A549 (cell line): ENCODE results near the gene MRPL34. TPM values are rescaled to one million over a fixed set of nuclear protein-coding genes. Genes with fewer than 3 reads are reported as not detected.
A peak's percentile ranks its signal among the peaks of the same experiment; 100 is the strongest.
"Not testable (repeated sequence)": the region's sequence is repeated elsewhere in the genome, so short reads cannot be mapped to it uniquely, and the experiment has no call there.

Source experiments
- ATAC-seq, 2 experiments: fragments of 200-7000 bp in 1 of 2; fragments of >200 bp in 1 of 2; cut with Nextera tagmentation in 1 of 2; cut with Tn5 transposase in 1 of 2; 3 replicates each; pipeline versions ENCODE4 v1.8.0 to v1.9.1; 2018 to 2020; ENCODE audit warnings: mild to moderate bottlenecking in 1 of 2, moderate library complexity in 1 of 2
- CTCF ChIA-PET: fragments of 300-600 bp; sonication (Branson Sonifier 250); formaldehyde crosslinking; extraction: SDS; loops from one replicate; lab custom pipeline; 2021; ENCODE audit warnings: antibody characterized with exemption, inconsistent platforms; lab: Yijun Ruan, JAX
- POLR2A ChIA-PET: fragments of 350-600 bp; formaldehyde crosslinking; extraction: SDS; loops from one replicate; lab custom pipeline; 2021; ENCODE audit warnings: antibody characterized with exemption, inconsistent platforms; lab: Yijun Ruan, JAX
- DNase-seq, 2 experiments: peaks; one replicate each; pipeline versions ENCODE4 v3.0.0 to v3.0.0-alpha.2; 2011 to 2016; ENCODE audit warnings: low read depth in 1 of 2, low spot score in 1 of 2
- FAIRE-seq: peaks from 2 replicates; lab custom pipeline; 2011; peaks lifted over from hg19 to GRCh38; lab: Jason Lieb, UNC
- H3K27ac ChIP-seq, 2 experiments: fragments of >200 bp; sonication (Bioruptor Twin); formaldehyde crosslinking; 3 replicates each; pipeline ENCODE4 v1.5.1; 2016 to 2017
- H3K4me1 ChIP-seq: fragments of >200 bp; sonication (Bioruptor Twin); formaldehyde crosslinking; 3 replicates; pipeline ENCODE4 v1.6.1; 2016
- H3K4me2 ChIP-seq: fragments of >200 bp; sonication (Bioruptor Twin); formaldehyde crosslinking; 3 replicates; pipeline ENCODE4 v1.6.1; 2016
- H3K4me3 ChIP-seq: fragments of >200 bp; sonication (Bioruptor Twin); formaldehyde crosslinking; 3 replicates; pipeline ENCODE4 v1.5.1; 2016
- H3K9me3 ChIP-seq: fragments of >200 bp; sonication (Bioruptor Twin); formaldehyde crosslinking; 3 replicates; pipeline ENCODE4 v1.6.1; 2016
- CBX2 ChIP-seq: fragments of 200-600 bp; sonication (generic); IDR thresholded peaks from 2 replicates; pipeline ENCODE4 v1.6.1; 2016; ENCODE audit warnings: low read depth, mild to moderate bottlenecking, borderline replicate concordance
- EHF ChIP-seq: fragments of 250-450 bp; sonication (Bioruptor Pico); IDR thresholded peaks from 2 replicates; pipeline ENCODE4 v1.5.0; 2020; ENCODE audit warnings: mild to moderate bottlenecking
- EP300 ChIP-seq, 2 experiments: fragments of >200 bp; sonication (Bioruptor Twin); formaldehyde crosslinking; IDR thresholded peaks; 2 replicates in 1 of 2; 3 replicates in 1 of 2; pipeline ENCODE4 v1.6.1; 2016 to 2017
- FOXS1 ChIP-seq: fragments of 250-450 bp; sonication (Bioruptor Pico); IDR thresholded peaks from 2 replicates; pipeline ENCODE4 v1.5.0; 2020; ENCODE audit warnings: mild to moderate bottlenecking, moderate library complexity
- GATA3 ChIP-seq: IDR thresholded peaks from 2 replicates; pipeline ENCODE4 v1.6.1; 2012; ENCODE audit warnings: borderline replicate concordance
- HEYL ChIP-seq: fragments of 250-450 bp; sonication (Bioruptor Pico); IDR thresholded peaks from 2 replicates; pipeline ENCODE4 v1.8.0; 2021; ENCODE audit warnings: mild to moderate bottlenecking, moderate library complexity
- KDM5A ChIP-seq: fragments of 200-600 bp; sonication (generic); IDR thresholded peaks from 2 replicates; pipeline ENCODE4 v1.6.1; 2016; ENCODE audit warnings: antibody characterized with exemption, mild to moderate bottlenecking
- MAFK ChIP-seq: fragments of 450-650 bp; IDR thresholded peaks from 2 replicates; pipeline ENCODE4 v1.6.1; 2014; ENCODE audit not compliant: partially characterized antibody
- MAX ChIP-seq: IDR thresholded peaks from 2 replicates; pipeline ENCODE4 v1.6.1; 2012
- MYC ChIP-seq: IDR thresholded peaks from 2 replicates; pipeline ENCODE4 v1.6.1; 2012; ENCODE audit warnings: mild to moderate bottlenecking, inconsistent platforms, low read length, improper control_type of control experiment, borderline replicate concordance
- RAD21 ChIP-seq, 2 experiments: fragments of >200 bp in 1 of 2; sonication (Bioruptor Twin) in 1 of 2; formaldehyde crosslinking in 1 of 2; IDR thresholded peaks in 1 of 2; conservative IDR thresholded peaks in 1 of 2; 2 replicates in 1 of 2; 3 replicates in 1 of 2; pipeline ENCODE4 v1.6.1; 2012 to 2018; ENCODE audit warnings: inconsistent platforms in 1 of 2
- RFX5 ChIP-seq: fragments of 450-650 bp; IDR thresholded peaks from 2 replicates; pipeline ENCODE4 v1.7.1; 2014; ENCODE audit warnings: antibody characterized with exemption, mild to moderate bottlenecking, moderate library complexity
- SREBF2 ChIP-seq: fragments of 450-650 bp; IDR thresholded peaks from 2 replicates; pipeline ENCODE4 v1.6.1; 2014; ENCODE audit warnings: mild to moderate bottlenecking, moderate library complexity
- TFCP2L1 ChIP-seq: fragments of 250-450 bp; sonication (Bioruptor Pico); IDR thresholded peaks from 2 replicates; pipeline ENCODE4 v1.5.0; 2021; ENCODE audit warnings: mild to moderate bottlenecking
- TP53 ChIP-seq: fragments of 250-450 bp; sonication (Bioruptor Pico); IDR thresholded peaks from 2 replicates; pipeline ENCODE4 v1.5.0; 2021; ENCODE audit warnings: mild to moderate bottlenecking, moderate library complexity
- ZNF302 ChIP-seq: fragments of 250-450 bp; sonication (Bioruptor Pico); IDR thresholded peaks from 2 replicates; pipeline ENCODE4 v1.9.0; 2021; ENCODE audit warnings: inconsistent platforms, mild to moderate bottlenecking, moderate library complexity
- WGBS: methylation state at CpG from one replicate; pipeline ENCODE4 v1.1.6; 2017; ENCODE audit errors: missing lambda C conversion rate; 5-methylcytosine and 5-hydroxymethylcytosine counted together
- polyA plus RNA-seq, 4 experiments: library from polyadenylated mRNA; depleted of rRNA in 3 of 4; stranded (reverse); fragments of >200 nt; fragmentation: RNase III in 1 of 4; extraction: RNeasy Plus Mini Kit Qiagen cat#74134 plus additional on column Dnase treatment in 1 of 4; gene quantifications; 2 replicates in 3 of 4; 3 replicates in 1 of 4; pipeline ENCODE4 v1.2.3, GENCODE V29; 2011 to 2017
- TF ChIP-seq, protein P1 (sequence below): fragments of 450-650 bp; IDR thresholded peaks from 2 replicates; pipeline ENCODE4 v1.6.1; 2014; ENCODE audit warnings: antibody characterized with exemption
- TF ChIP-seq, protein P2 (sequence below): fragments of >200 bp; sonication (Bioruptor Twin); formaldehyde crosslinking; IDR thresholded peaks from 3 replicates; pipeline ENCODE4 v1.6.1; 2016

MRPL34 gene
- polyA plus RNA-seq, 2 of the 4 experiments (the other 2 are of a cell fraction), result 28.1 to 56.1 TPM

DNA sequence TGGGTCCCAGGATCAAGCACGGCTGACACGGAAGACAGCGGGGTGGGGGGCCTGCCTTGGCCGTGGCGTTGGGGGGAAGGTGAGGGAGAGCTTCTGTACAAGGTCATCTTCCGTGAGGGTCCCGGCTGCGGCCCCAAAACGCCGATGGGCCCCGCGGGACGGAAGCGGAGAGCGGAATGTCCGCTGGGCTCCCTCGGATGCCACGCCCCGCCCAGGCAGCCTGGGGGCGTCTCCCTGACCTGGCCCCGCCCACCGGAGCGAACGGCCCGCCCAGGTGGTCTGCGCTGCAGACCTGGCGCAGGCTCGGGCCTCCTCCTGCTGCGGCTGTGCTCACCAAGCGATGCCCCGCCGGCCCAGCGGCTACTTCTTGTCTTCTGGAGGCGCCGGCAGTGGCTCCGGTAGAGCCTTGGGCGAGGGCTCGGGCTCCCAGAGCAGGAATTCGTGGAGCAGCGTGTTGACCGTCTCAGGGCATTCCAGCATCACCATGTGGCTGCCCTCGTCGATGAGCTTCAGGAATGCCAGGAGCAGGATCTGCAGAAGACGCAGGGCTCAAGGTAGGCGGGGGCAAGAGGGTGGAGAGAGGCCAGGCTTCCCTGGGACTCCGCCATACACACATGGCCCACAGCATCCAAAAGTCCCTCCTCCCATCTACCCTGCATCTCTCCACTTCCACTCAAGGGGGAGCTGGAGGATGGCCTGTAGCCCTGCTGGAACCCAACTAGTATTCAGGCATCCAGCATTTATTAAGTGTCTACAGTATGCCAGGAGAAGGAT, 13.2 kb upstream of the MRPL34 start (continued):
- TF ChIP-seq MAX (peak; percentile 95), KDM5A (no peak), MYC (peak; percentile 19; the same call in 1 of the 2 replicates), MAFK (no peak)

DNA sequence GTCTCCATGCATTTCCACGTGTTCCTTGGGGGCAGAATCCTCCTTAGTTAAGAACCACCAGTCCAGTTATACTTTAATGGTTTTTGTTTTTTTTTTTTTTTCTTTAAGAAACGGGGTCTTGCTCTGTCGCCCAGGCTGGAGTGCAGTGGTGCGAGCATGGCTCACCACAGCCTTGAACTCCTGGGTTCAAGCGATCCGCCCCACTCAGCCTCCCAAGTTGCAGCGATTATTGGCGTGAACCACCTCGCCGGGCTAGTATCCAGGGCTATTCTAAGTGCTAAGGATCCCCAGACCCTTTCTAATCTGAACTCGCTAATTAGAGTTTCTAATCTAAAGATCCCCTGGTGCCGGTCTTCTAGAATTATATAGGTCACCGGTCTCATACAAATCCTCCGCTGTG, 12.1 kb upstream of the MRPL34 start:
- ChIA-PET POLR2A (interaction anchor here (0.6 to 1.4 kb wide), 3 partner anchors 11 to 27 kb away, joined by 3 to 15 read pairs (median 5); partner anchors contain the start of genes BABAM1 and MRPL34), CTCF (interaction anchor here (0.7 to 9.0 kb wide), 11 partner anchors 9 to 471 kb away, joined by 3 to 98 read pairs (median 3); partner anchors contain the start of genes ABHD8, ANKLE1, DDA1 and MRPL34)
- peak overlapping the region; percentile 87 to 89; a peak in 4 of 6 replicates for H3K27ac ChIP-seq
- TF ChIP-seq EHF (CRISPR knock-in tag) (no peak), GATA3 (no peak), RFX5 (no peak), TP53 (no peak), EP300 (IDR thresholded peaks at IDR 0.05) (no peak), RAD21 (conservative IDR thresholded peaks at IDR 0.05 in 1 of 2, IDR thresholded peaks at IDR 0.05 in 1 of 2) (no peak), CBX2 (no peak), HEYL (no peak)
- 0 out of 3 replicates have a peak, but pooled peaks cover 3% of the 10 kb centered on the region for H3K9me3 ChIP-seq
- ATAC-seq, result no peak
- no peak for DNase-seq
- peak overlapping the region; percentile 67; the same call in 1 of the 3 replicates for H3K4me3 ChIP-seq
- 92% methylated on average over 12 of the region's 14 CpGs for WGBS
- H3K4me1 ChIP-seq, result peaks cover 23% of the 10 kb centered on the region; the same call in 2 of the 3 replicates
- H3K4me2 ChIP-seq, result peak overlapping the region; percentile 91
- FAIRE-seq, result no peak

DNA sequence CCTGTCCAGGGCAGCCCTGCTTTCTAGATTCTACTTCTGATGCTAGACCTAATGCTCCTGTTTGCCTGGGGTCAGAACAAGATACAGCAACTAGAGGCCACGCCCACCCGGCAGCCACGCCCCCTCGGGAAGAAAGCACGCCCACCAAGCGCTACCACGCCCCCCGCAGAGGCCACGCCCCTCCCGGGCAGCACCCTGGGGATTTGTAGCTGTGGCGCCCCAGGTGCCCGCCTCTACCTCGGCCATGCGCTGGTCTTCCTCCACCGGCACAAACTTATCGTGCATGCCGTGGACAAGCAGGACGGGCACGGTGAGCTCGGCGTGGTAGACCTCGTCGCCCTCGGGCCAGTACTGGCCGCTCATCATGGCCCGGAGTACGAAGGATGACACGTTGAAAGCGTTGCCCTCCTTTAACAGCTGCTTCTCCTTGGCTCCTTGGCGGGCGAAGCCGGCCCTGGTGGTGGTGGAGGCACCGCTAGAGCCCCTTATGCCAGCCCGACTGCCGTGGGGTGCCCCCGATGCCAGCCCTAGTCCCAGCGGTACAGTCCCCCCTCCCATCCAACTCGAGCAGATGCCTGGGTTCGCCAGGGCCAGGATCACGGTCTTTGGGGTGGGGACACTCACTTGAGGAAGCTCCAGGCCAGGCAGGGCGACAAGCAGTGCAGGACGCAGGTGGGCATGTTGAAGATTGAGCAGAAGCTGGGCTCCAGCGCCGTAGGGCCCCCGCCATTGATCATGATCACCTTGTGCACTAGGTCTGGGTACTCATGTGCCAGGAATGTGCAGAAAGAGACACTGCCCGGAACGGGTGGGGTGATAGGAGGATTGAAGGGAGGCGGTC, 11.4 kb upstream of the MRPL34 start:
- TF ChIP-seq, protein P1, sequence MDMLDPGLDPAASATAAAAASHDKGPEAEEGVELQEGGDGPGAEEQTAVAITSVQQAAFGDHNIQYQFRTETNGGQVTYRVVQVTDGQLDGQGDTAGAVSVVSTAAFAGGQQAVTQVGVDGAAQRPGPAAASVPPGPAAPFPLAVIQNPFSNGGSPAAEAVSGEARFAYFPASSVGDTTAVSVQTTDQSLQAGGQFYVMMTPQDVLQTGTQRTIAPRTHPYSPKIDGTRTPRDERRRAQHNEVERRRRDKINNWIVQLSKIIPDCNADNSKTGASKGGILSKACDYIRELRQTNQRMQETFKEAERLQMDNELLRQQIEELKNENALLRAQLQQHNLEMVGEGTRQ, result no peak
- TF ChIP-seq FOXS1 (CRISPR knock-in tag), result no peak
- TF ChIP-seq SREBF2, result no peak
- TF ChIP-seq ZNF302 (CRISPR knock-in tag), result no peak
- TF ChIP-seq TFCP2L1 (CRISPR knock-in tag), result no peak
- TF ChIP-seq MYC, result no peak
- TF ChIP-seq, protein P2, sequence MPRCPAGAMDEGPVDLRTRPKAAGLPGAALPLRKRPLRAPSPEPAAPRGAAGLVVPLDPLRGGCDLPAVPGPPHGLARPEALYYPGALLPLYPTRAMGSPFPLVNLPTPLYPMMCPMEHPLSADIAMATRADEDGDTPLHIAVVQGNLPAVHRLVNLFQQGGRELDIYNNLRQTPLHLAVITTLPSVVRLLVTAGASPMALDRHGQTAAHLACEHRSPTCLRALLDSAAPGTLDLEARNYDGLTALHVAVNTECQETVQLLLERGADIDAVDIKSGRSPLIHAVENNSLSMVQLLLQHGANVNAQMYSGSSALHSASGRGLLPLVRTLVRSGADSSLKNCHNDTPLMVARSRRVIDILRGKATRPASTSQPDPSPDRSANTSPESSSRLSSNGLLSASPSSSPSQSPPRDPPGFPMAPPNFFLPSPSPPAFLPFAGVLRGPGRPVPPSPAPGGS, result no peak
- CTCF ChIA-PET, result interaction anchor here (0.6 to 9.0 kb wide), 3 partner anchors 11 to 40 kb away, joined by 3 to 98 read pairs (median 3); partner anchors contain the start of genes ABHD8, DDA1 and MRPL34
- 0 out of 3 replicates have a peak, but pooled peaks cover 3% of the 10 kb centered on the region for H3K9me3 ChIP-seq
- FAIRE-seq, result no peak
- 0 out of 6 replicates have a peak, but pooled peaks of 1 of the 2 experiments have one; percentile 8 for ATAC-seq
- no peak overlapping the region for H3K4me3 ChIP-seq
- H3K4me1 ChIP-seq, result peaks cover 23% of the 10 kb centered on the region; the same call in 2 of the 3 replicates
- DNase-seq, result peak; percentile 42 to 60
- 88% methylated on average over 7 of the region's 48 CpGs for WGBS
- H3K4me2 ChIP-seq, result peak overlapping the region; percentile 91; the same call in 2 of the 3 replicates
- POLR2A ChIA-PET, result interaction anchor here (0.6 kb wide), 1 partner anchor 23 kb away, joined by 3 read pairs; no protein-coding TSS in a partner anchor
- no peak overlapping the region for H3K27ac ChIP-seq

DNA sequence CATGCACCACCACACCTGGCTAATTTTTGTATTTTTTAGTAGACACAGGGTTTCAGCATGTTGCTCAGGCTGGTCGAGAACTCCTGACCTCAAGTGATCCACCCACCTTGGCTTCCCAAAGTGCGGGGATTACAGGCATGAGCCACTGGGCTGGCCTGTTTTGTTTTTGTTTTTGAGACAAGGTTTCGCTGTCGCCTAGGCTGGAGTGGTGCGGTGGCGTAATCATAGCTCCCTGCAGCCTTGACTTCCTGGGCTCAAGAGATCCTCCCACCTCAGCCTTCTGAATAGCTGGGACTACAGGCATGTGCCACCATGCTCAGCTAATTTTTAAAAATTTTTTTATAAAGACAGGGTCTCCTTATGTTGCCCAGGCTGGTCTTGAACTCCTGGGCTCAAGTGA, 10.1 kb upstream of the MRPL34 start:
- ATAC-seq, H3K9me3 ChIP-seq, DNase-seq, FAIRE-seq, H3K4me2 ChIP-seq, H3K4me3 ChIP-seq, POLR2A ChIA-PET: not testable (repeated sequence)
- Histone ChIP-seq H3K4me1 (peaks cover 23% of the 10 kb centered on the region; the same call in 2 of the 3 replicates), H3K27ac (peak overlapping the region in 1 of 2 experiments; percentile 40; a peak in 3 of 6 replicates)
- CTCF ChIA-PET, result interaction anchor here (1.1 to 9.0 kb wide), 2 partner anchors 10 to 38 kb away, joined by 3 to 98 read pairs; partner anchors contain the start of genes ABHD8, DDA1 and MRPL34
- 98% methylated on average over 6 of the region's 6 CpGs for WGBS
